DOHH2 (cell line): ENCODE data around the gene TMPRSS9.

Experiments
- H3F3A ChIP-seq: fragments of 200-600 bp; sonication (generic), shearing (Covaris generic); 2 replicates; pipeline ENCODE4 v1.6.0; 2016; ENCODE audit warnings: antibody characterized with exemption, mild to moderate bottlenecking; ENCODE audit not compliant: control insufficient read depth, insufficient read depth
- H3K27ac ChIP-seq: fragments of 200-600 bp; sonication (generic); 2 replicates; pipeline ENCODE4 v1.5.1; 2014; ENCODE audit warnings: low read depth, mild to moderate bottlenecking, low read length, moderate library complexity
- H3K27me3 ChIP-seq: fragments of 200-600 bp; sonication (generic); 2 replicates; pipeline ENCODE4 v1.6.1; 2014; ENCODE audit warnings: mild to moderate bottlenecking, low read length, mixed read lengths; ENCODE audit not compliant: control insufficient read depth
- H3K36me3 ChIP-seq: fragments of 200-600 bp; sonication (generic); 2 replicates; pipeline ENCODE4 v1.6.1; 2014; ENCODE audit warnings: mild to moderate bottlenecking, low read length, moderate library complexity, mixed read lengths; ENCODE audit not compliant: control insufficient read depth
- H3K4me1 ChIP-seq: fragments of 200-600 bp; sonication (generic); 2 replicates; pipeline ENCODE4 v1.6.1; 2014; ENCODE audit warnings: mild to moderate bottlenecking, low read length, mixed read lengths; ENCODE audit not compliant: control insufficient read depth
- H3K4me2 ChIP-seq: fragments of 200-600 bp; sonication (generic); 2 replicates; pipeline ENCODE4 v1.6.0; 2014; ENCODE audit warnings: mild to moderate bottlenecking, low read length, moderate library complexity
- H3K4me3 ChIP-seq: fragments of 200-600 bp; sonication (generic); 2 replicates; pipeline ENCODE4 v1.5.1; 2014; ENCODE audit warnings: mild to moderate bottlenecking, low read length, mixed read lengths
- H3K79me2 ChIP-seq: fragments of 200-600 bp; sonication (generic); 2 replicates; pipeline ENCODE4 v1.6.1; 2014; ENCODE audit warnings: mild to moderate bottlenecking, low read length, mixed read lengths; ENCODE audit not compliant: control insufficient read depth
- H3K9me2 ChIP-seq: fragments of 200-600 bp; sonication (generic); replicated peaks from 2 replicates; pipeline ENCODE4 v1.6.1; 2014; ENCODE audit warnings: mild to moderate bottlenecking, low read length, mixed read lengths; ENCODE audit not compliant: control insufficient read depth
- H3K9me3 ChIP-seq: fragments of 200-600 bp; sonication (generic); 2 replicates; pipeline ENCODE4 v1.6.1; 2014; ENCODE audit warnings: antibody characterized with exemption, low read length, mixed read lengths; ENCODE audit not compliant: control insufficient read depth, insufficient read depth
- H4K20me1 ChIP-seq: fragments of 200-600 bp; sonication (generic); 2 replicates; pipeline ENCODE4 v1.6.0; 2014; ENCODE audit warnings: low read depth, mild to moderate bottlenecking, antibody characterized with exemption, low read length, moderate library complexity; ENCODE audit not compliant: control insufficient read depth, insufficient read depth
- EZH2phosphoT487 ChIP-seq: fragments of 200-600 bp; sonication (generic); IDR thresholded peaks from 2 replicates; pipeline ENCODE4 v1.6.1; 2017; ENCODE audit warnings: borderline replicate concordance, mild to moderate bottlenecking, antibody characterized with exemption, low read length, moderate library complexity, mixed read lengths
- TF ChIP-seq, protein P1 (sequence below): fragments of 200-600 bp; sonication (generic); IDR thresholded peaks from one replicate; pipeline ENCODE4 v1.5.1; 2014; ENCODE audit warnings: antibody characterized with exemption, mild to moderate bottlenecking, low read depth, low read length; ENCODE audit not compliant: poor library complexity, severe bottlenecking

The TMPRSS9 gene

GRCh38 chr19:2365201-2365970 is 5.3 kb downstream of the TMPRSS9 start:
- Histone ChIP-seq H3F3A (peaks cover 3% of the 10 kb centered on the region), H3K27ac (no peak overlapping the region), H3K9me3 (peaks cover 9% of the 10 kb centered on the region; the same call in 1 of the 2 replicates), H3K27me3 (peaks cover 8% of the 10 kb centered on the region; the same call in 1 of the 2 replicates), H3K4me2 (peak overlapping the region; percentile 13; the same call in 1 of the 2 replicates), H3K4me1 (peaks cover 12% of the 10 kb centered on the region), H3K79me2 (no peaks in the 10 kb centered on the region), H4K20me1 (no peaks in the 10 kb centered on the region), H3K36me3 (no peaks in the 10 kb centered on the region), H3K9me2 (no peaks in the 10 kb centered on the region), H3K4me3 (no peak overlapping the region)
- TF ChIP-seq EZH2phosphoT487: no peak
- TF ChIP-seq, protein P1, sequence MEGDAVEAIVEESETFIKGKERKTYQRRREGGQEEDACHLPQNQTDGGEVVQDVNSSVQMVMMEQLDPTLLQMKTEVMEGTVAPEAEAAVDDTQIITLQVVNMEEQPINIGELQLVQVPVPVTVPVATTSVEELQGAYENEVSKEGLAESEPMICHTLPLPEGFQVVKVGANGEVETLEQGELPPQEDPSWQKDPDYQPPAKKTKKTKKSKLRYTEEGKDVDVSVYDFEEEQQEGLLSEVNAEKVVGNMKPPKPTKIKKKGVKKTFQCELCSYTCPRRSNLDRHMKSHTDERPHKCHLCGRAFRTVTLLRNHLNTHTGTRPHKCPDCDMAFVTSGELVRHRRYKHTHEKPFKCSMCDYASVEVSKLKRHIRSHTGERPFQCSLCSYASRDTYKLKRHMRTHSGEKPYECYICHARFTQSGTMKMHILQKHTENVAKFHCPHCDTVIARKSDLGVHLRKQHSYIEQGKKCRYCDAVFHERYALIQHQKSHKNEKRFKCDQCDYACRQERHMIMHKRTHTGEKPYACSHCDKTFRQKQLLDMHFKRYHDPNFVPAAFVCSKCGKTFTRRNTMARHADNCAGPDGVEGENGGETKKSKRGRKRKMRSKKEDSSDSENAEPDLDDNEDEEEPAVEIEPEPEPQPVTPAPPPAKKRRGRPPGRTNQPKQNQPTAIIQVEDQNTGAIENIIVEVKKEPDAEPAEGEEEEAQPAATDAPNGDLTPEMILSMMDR: no peak

- H3K9me3 ChIP-seq: 0 out of 2 replicates have a peak, but pooled peaks cover 8% of the 10 kb centered on the region
- H3K4me2 ChIP-seq: no peak overlapping the region
- no peaks in the 10 kb centered on the region for H3K9me2 ChIP-seq
- H4K20me1 ChIP-seq: no peaks in the 10 kb centered on the region
- H3K27me3 ChIP-seq: 0 out of 2 replicates have a peak, but pooled peaks cover 2% of the 10 kb centered on the region
- no peaks in the 10 kb centered on the region for H3K36me3 ChIP-seq
- TF ChIP-seq EZH2phosphoT487: no peak
- TF ChIP-seq, protein P1: no peak
- H3K27ac ChIP-seq: no peak overlapping the region
- no peaks in the 10 kb centered on the region for H3K79me2 ChIP-seq
- peaks cover 4% of the 10 kb centered on the region; the same call in 1 of the 2 replicates for H3K4me1 ChIP-seq
- H3K4me3 ChIP-seq: no peak overlapping the region
- H3F3A ChIP-seq: 0 out of 2 replicates have a peak, but pooled peaks cover 2% of the 10 kb centered on the region
Observed at GRCh38 chr19:2371656-2372055, 11.6 kb downstream of the TMPRSS9 start.

- Histone ChIP-seq H3K4me3 (no peak overlapping the region), H3K36me3 (no peaks in the 10 kb centered on the region), H4K20me1 (no peaks in the 10 kb centered on the region), H3F3A (0 out of 2 replicates have a peak, but pooled peaks cover 2% of the 10 kb centered on the region), H3K4me2 (no peak overlapping the region), H3K27me3 (0 out of 2 replicates have a peak, but pooled peaks cover 2% of the 10 kb centered on the region), H3K79me2 (no peaks in the 10 kb centered on the region), H3K4me1 (peaks cover 4% of the 10 kb centered on the region; the same call in 1 of the 2 replicates), H3K9me3 (0 out of 2 replicates have a peak, but pooled peaks cover 8% of the 10 kb centered on the region), H3K9me2 (no peaks in the 10 kb centered on the region), H3K27ac (no peak overlapping the region)
- TF ChIP-seq, protein P1: no peak
- no peak for TF ChIP-seq EZH2phosphoT487
Observed at GRCh38 chr19:2372076-2372612, 12.1 kb downstream of the TMPRSS9 start.
